PC-3 (cell line): Measurements from ENCODE around the gene SLC22A14. TPM values are rescaled to one million over a fixed set of nuclear protein-coding genes. Genes with fewer than 3 reads are reported as not detected.

Source experiments
- ATAC-seq: fragments of 200-7000 bp; cut with Tn5 transposase; 2 replicates; pipeline ENCODE4 v1.9.1; 2020; ENCODE audit warnings: mild to moderate bottlenecking, moderate library complexity
- BruUV-seq: library from RNA; stranded (reverse); fragments of 400-500 nt; replicated peaks from 2 replicates; lab custom pipeline; 2021; lab: Mats Ljungman, UMichigan
- CTCF ChIA-PET: fragments of 300-600 bp; sonication (Branson Sonifier 250); formaldehyde crosslinking; loops from one replicate; lab custom pipeline; 2022; ENCODE audit warnings: antibody characterized with exemption; lab: Charles Lee
- POLR2A ChIA-PET: fragments of 300-600 bp; sonication (Branson Sonifier 250); formaldehyde crosslinking; loops from one replicate; lab custom pipeline; 2022; ENCODE audit warnings: antibody characterized with exemption; ENCODE audit not compliant: unreplicated experiment; lab: Charles Lee
- DNase-seq: peaks from one replicate; pipeline ENCODE4 v3.0.0-alpha.2; 2015
- H2AFZ ChIP-seq: fragments of 300-600 bp; sonication (generic); 2 replicates; pipeline ENCODE4 v1.6.0; 2016; ENCODE audit warnings: antibody characterized with exemption, low read length
- H3F3A ChIP-seq: fragments of 300-600 bp; sonication (generic); one replicate; pipeline ENCODE4 v1.6.0; 2017; ENCODE audit warnings: antibody characterized with exemption, low read length, control low read depth, mild to moderate bottlenecking; ENCODE audit not compliant: unreplicated experiment
- H3K27ac ChIP-seq: fragments of 300-600 bp; sonication (generic); 2 replicates; pipeline ENCODE4 v1.5.1; 2016; ENCODE audit warnings: mild to moderate bottlenecking, low read length
- H3K27me3 ChIP-seq: fragments of 300-600 bp; sonication (generic); 2 replicates; pipeline ENCODE4 v1.6.1; 2016; ENCODE audit warnings: low read length, mixed read lengths
- H3K36me3 ChIP-seq: fragments of 300-600 bp; sonication (generic); 2 replicates; pipeline ENCODE4 v1.6.1; 2016; ENCODE audit warnings: low read depth, mixed run types, low read length, mixed read lengths
- H3K4me1 ChIP-seq: fragments of 300-600 bp; sonication (generic); 2 replicates; pipeline ENCODE4 v1.5.1; 2016; ENCODE audit warnings: low read length; ENCODE audit not compliant: insufficient read depth
- H3K4me2 ChIP-seq: fragments of 300-600 bp; sonication (generic); 2 replicates; pipeline ENCODE4 v1.6.0; 2016; ENCODE audit warnings: low read length
- H3K4me3 ChIP-seq: fragments of 300-600 bp; sonication (generic); 2 replicates; pipeline ENCODE4 v1.5.1; 2016; ENCODE audit warnings: mild to moderate bottlenecking, low read length, mixed read lengths
- H3K79me2 ChIP-seq: fragments of 300-600 bp; sonication (generic); 2 replicates; pipeline ENCODE4 v1.6.1; 2017; ENCODE audit warnings: low read length, mixed read lengths
- H3K9ac ChIP-seq: fragments of 300-600 bp; sonication (generic); 2 replicates; pipeline ENCODE4 v1.6.0; 2016; ENCODE audit warnings: mild to moderate bottlenecking, low read length
- H3K9me2 ChIP-seq: fragments of 300-600 bp; sonication (generic); replicated peaks from 2 replicates; pipeline ENCODE4 v1.6.1; 2016; ENCODE audit warnings: mixed run types, low read length, mixed read lengths
- H3K9me3 ChIP-seq: fragments of 300-600 bp; sonication (generic); 2 replicates; pipeline ENCODE4 v1.6.1; 2016; ENCODE audit warnings: low read length, mixed read lengths
- H4K20me1 ChIP-seq: fragments of 300-600 bp; sonication (generic); 2 replicates; pipeline ENCODE4 v1.6.1; 2016; ENCODE audit warnings: low read length, mixed read lengths
- CTCF ChIP-seq: fragments of 300-600 bp; sonication (generic); conservative IDR thresholded peaks from 2 replicates; pipeline ENCODE4 v1.5.1; 2017; ENCODE audit warnings: antibody characterized with exemption, low read depth, mild to moderate bottlenecking, low read length
- EZH2 ChIP-seq: fragments of 300-600 bp; sonication (generic); IDR thresholded peaks from one replicate; pipeline ENCODE4 v1.6.1; 2017; ENCODE audit warnings: antibody characterized with exemption, mild to moderate bottlenecking, low read length; ENCODE audit not compliant: unreplicated experiment
- EZH2phosphoT487 ChIP-seq: fragments of 300-600 bp; sonication (generic); IDR thresholded peaks from 2 replicates; pipeline ENCODE4 v1.6.1; 2018; ENCODE audit warnings: mild to moderate bottlenecking, antibody characterized with exemption, low read length, borderline replicate concordance
- intact Hi-C: fragments of 100-400 bp; cut with micrococcal nuclease; formaldehyde crosslinking; loops from 2 replicates; pipeline ENCODE4 v1.9.0; 2023
- total RNA-seq: library from RNA; depleted of rRNA; stranded (reverse); fragments of >200 nt; gene quantifications from 2 replicates; pipeline ENCODE4 v1.2.3, GENCODE V29; 2014

Gene SLC22A14
- total RNA-seq, 1 experiment from 2014 or later, result 0.07 TPM

GRCh38 chr3:38278841-38279240 is 3.3 kb upstream of the SLC22A14 start:
- Histone ChIP-seq H3F3A (no peaks in the 10 kb centered on the region), H3K27me3 (no peaks in the 10 kb centered on the region), H2AFZ (no peak overlapping the region), H3K4me1 (no peaks in the 10 kb centered on the region), H3K27ac (no peak overlapping the region), H3K4me3 (no peak overlapping the region), H3K9ac (no peak overlapping the region), H3K79me2 (no peaks in the 10 kb centered on the region), H3K9me2 (no peaks in the 10 kb centered on the region), H3K9me3 (no peaks in the 10 kb centered on the region), H4K20me1 (no peaks in the 10 kb centered on the region), H3K36me3 (no peaks in the 10 kb centered on the region), H3K4me2 (no peak overlapping the region)
- no TSS peak for BruUV-seq
- ChIA-PET CTCF (no interaction called here), POLR2A (no interaction called here)
- intact Hi-C loops, result no loop called here
- TF ChIP-seq EZH2 (no peak), EZH2phosphoT487 (no peak), CTCF (no peak)
- ATAC-seq, result no peak
- DNase-seq, result no peak

- intact Hi-C loops, result no loop called here
- H3K79me2 ChIP-seq, result no peaks in the 10 kb centered on the region
- CTCF ChIA-PET, result no interaction called here
- no peak overlapping the region for H3K4me3 ChIP-seq
- ATAC-seq (no peak), DNase-seq (no peak)
- H3K4me2 ChIP-seq, result no peak overlapping the region
- no peak for TF ChIP-seq CTCF
- TF ChIP-seq EZH2, result no peak
- TF ChIP-seq EZH2phosphoT487, result no peak
- BruUV-seq, result no TSS peak
- no peaks in the 10 kb centered on the region for H3K27me3 ChIP-seq
- no peak overlapping the region for H3K9ac ChIP-seq
- H3K9me2 ChIP-seq, result no peaks in the 10 kb centered on the region
- no peak overlapping the region for H3K27ac ChIP-seq
- no peaks in the 10 kb centered on the region for H3K9me3 ChIP-seq
- no peaks in the 10 kb centered on the region for H4K20me1 ChIP-seq
- no peak overlapping the region for H2AFZ ChIP-seq
- no peaks in the 10 kb centered on the region for H3F3A ChIP-seq
- H3K4me1 ChIP-seq, result no peaks in the 10 kb centered on the region
- POLR2A ChIA-PET, result no interaction called here
- H3K36me3 ChIP-seq, result no peaks in the 10 kb centered on the region
Observed at GRCh38 chr3:38283810-38284755, 2.0 kb downstream of the SLC22A14 start.

GRCh38 chr3:38284756-38285150 is 2.7 kb downstream of the SLC22A14 start:
- ChIA-PET CTCF (no interaction called here), POLR2A (interaction anchor here (0.5 kb wide), 1 partner anchor 121 kb away, joined by 3 read pairs; no protein-coding TSS in a partner anchor)
- Histone ChIP-seq H4K20me1 (no peaks in the 10 kb centered on the region), H3K27ac (no peak overlapping the region), H3K79me2 (no peaks in the 10 kb centered on the region), H3K9ac (no peak overlapping the region), H3K9me3 (no peaks in the 10 kb centered on the region), H3K27me3 (no peaks in the 10 kb centered on the region), H3K4me1 (no peaks in the 10 kb centered on the region), H3F3A (no peaks in the 10 kb centered on the region), H3K4me2 (no peak overlapping the region), H3K4me3 (no peak overlapping the region), H3K9me2 (no peaks in the 10 kb centered on the region), H3K36me3 (no peaks in the 10 kb centered on the region), H2AFZ (no peak overlapping the region)
- ATAC-seq (no peak), DNase-seq (no peak)
- intact Hi-C loops, result no loop called here
- no TSS peak for BruUV-seq
- TF ChIP-seq EZH2phosphoT487 (no peak), CTCF (no peak), EZH2 (no peak)
